ENCODE results near the gene TMEM91.
"Not testable (repeated sequence)": the region's sequence is repeated elsewhere in the genome, so short reads cannot be mapped to it uniquely, and the experiment has no call there.

TMEM91 gene

GRCh38 chr19:41353466-41354342, 22.6 kb upstream of the TMEM91 start, which contains the start of gene TGFB1:
Gene TGFB1, minus strand, starts transcription at chr19:41353922. Its CDS starts 878 bp downstream, at chr19:41353044.
- DNase-seq: peak; percentile 84

- DNase-seq: no peak
Measured at GRCh38 chr19:41354343-41354953, 21.9 kb upstream of the TMEM91 start.

- DNase-seq: no peak
Measured at GRCh38 chr19:41355035-41355434, 21.3 kb upstream of the TMEM91 start.

- DNase-seq: no peak
Measured at GRCh38 chr19:41355802-41356201, 20.5 kb upstream of the TMEM91 start.

GRCh38 chr19:41356984-41357739, 19.2 kb upstream of the TMEM91 start:
- DNase-seq: no peak

- DNase-seq: no peak
Measured at GRCh38 chr19:41357746-41358145, 18.6 kb upstream of the TMEM91 start.

GRCh38 chr19:41359741-41360140, 16.6 kb upstream of the TMEM91 start:
- no peak for DNase-seq

GRCh38 chr19:41362143-41362847, 14.0 kb upstream of the TMEM91 start:
- no peak for DNase-seq

GRCh38 chr19:41363371-41363752, 13.0 kb upstream of the TMEM91 start:
- no peak for DNase-seq

- DNase-seq: peak; percentile 99
Measured at GRCh38 chr19:41363753-41364523, 12.4 kb upstream of the TMEM91 start, which contains the start of gene B9D2. Gene B9D2, minus strand, starts transcription at chr19:41364149. Its CDS starts 630 bp downstream, at chr19:41363519.

GRCh38 chr19:41364524-41365391, 11.6 kb upstream of the TMEM91 start:
- no peak for DNase-seq

- no peak for DNase-seq
Measured at GRCh38 chr19:41366089-41366488, 10.2 kb upstream of the TMEM91 start.

GRCh38 chr19:41367848-41368301, 8.5 kb upstream of the TMEM91 start:
- DNase-seq: no peak

GRCh38 chr19:41369769-41370168, 6.6 kb upstream of the TMEM91 start:
- DNase-seq: no peak

- DNase-seq: not testable (repeated sequence)
Measured at GRCh38 chr19:41371119-41371518, 5.2 kb upstream of the TMEM91 start.

GRCh38 chr19:41371541-41371940, 4.8 kb upstream of the TMEM91 start:
- DNase-seq: no peak

GRCh38 chr19:41372501-41372900, 3.8 kb upstream of the TMEM91 start:
- DNase-seq: no peak

GRCh38 chr19:41373993-41374392, 2.3 kb upstream of the TMEM91 start:
- peak; percentile 85 for DNase-seq

GRCh38 chr19:41376998-41377365, 649 bp downstream of the TMEM91 start:
- DNase-seq: no peak

- DNase-seq: peak; percentile 27
Measured at GRCh38 chr19:41377977-41378709, 1.8 kb downstream of the TMEM91 start.
